ENCODE measurements around the gene PDLIM3. TPM values are rescaled to one million over a fixed set of nuclear protein-coding genes. Genes with fewer than 3 reads are reported as not detected.

The PDLIM3 gene
- total and polyA plus RNA-seq, 2 donors (not counting 1 experiment from before 2014, with no cell fraction given) = 0.15 TPM; not detected in 1

DNA sequence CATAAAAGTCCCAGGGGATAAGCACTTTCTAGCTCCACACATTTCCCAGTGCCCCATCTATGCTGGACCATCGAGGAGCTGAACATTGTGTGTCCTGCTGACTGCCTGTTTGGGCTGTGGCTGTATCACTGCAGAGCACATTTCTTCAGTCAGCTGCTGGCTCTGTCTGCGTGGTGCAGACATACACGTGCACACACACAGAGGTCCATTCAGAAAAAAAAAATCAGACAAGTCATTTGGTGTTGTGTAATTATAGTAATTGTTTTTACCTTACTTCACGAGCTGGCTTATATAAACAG, 1.1 kb upstream of the PDLIM3 start:
- no peak for TF ChIP-seq CTCF (IDR thresholded peaks at IDR 0.05)
- TF ChIP-seq EZH2 (IDR thresholded peaks at IDR 0.05; ENCODE audit: borderline replicate concordance, insufficient read depth, low read depth, low read length, poor library complexity, severe bottlenecking) = no peak
- Mint-ChIP-seq H3K27me3 (peaks cover 36% of the 10 kb centered on the region), H3K4me3 (peak overlapping the region; percentile 14), H3K4me1 (peaks cover 8% of the 10 kb centered on the region), H3K27ac (no peak overlapping the region), H3K9me3 (ENCODE audit: insufficient read depth) (no peaks in the 10 kb centered on the region)
- Histone ChIP-seq H3K9ac (ENCODE audit: low read length) (no peak overlapping the region), H3K79me2 (ENCODE audit: control insufficient read depth, insufficient read depth, low read length) (no peaks in the 10 kb centered on the region), H2AFZ (ENCODE audit: insufficient read depth, low read depth, low read length, poor library complexity, severe bottlenecking) (no peak overlapping the region), H3K4me1 (ENCODE audit: control insufficient read depth in 2 of 2, insufficient read depth in 2 of 2, low read length in 2 of 2) (peaks cover 5 to 12% of the 10 kb centered on the region in 2 donors), H3K9me3 (ENCODE audit: control extremely low read depth in 1 of 3, control insufficient read depth in 2 of 3, insufficient read depth in 1 of 3, low read length in 2 of 3) (peaks cover 0 to 3% (median 0%) of the 10 kb centered on the region in 3 donors), H4K20me1 (ENCODE audit: control insufficient read depth, insufficient read depth, low read length, poor library complexity, severe bottlenecking) (no peaks in the 10 kb centered on the region), H3K27me3 (replicated peaks in 1 of 4; ENCODE audit: control extremely low read depth in 1 of 4, control insufficient read depth in 3 of 4, insufficient read depth in 4 of 4, low read length in 3 of 4) (peaks cover 0 to 51% (median 29%) of the 10 kb centered on the region in 4 experiments), H3K36me3 (replicated peaks in 1 of 2; ENCODE audit: control extremely low read depth in 1 of 2, control insufficient read depth in 1 of 2, extremely low read depth in 1 of 2, insufficient read depth in 2 of 2, low read length in 1 of 2) (no peaks in the 10 kb centered on the region), H3K27ac (ENCODE audit: low read length in 2 of 2) (no peak overlapping the region), H3K4me3 (ENCODE audit: control extremely low read depth in 1 of 5, extremely low read depth in 1 of 5, insufficient read depth in 1 of 5, low read depth in 2 of 5, low read length in 4 of 5) (no peak overlapping the region), H3K4me2 (replicated peaks; ENCODE audit: low read depth, low read length, poor library complexity, severe bottlenecking) (no peak overlapping the region)
- WGBS (ENCODE audit: insufficient coverage) = 20% methylated on average over 1 of the region's 4 CpGs
- ChIA-PET POLR2A (no interaction called here), CTCF (interaction anchor here (0.7 to 1.8 kb wide), 2 partner anchors 61 to 402 kb away, joined by 3 to 4 read pairs; no protein-coding TSS in a partner anchor)
- intact Hi-C loops (cut with micrococcal nuclease) = loop anchor here (5.0 kb wide), 1 partner anchor 61 kb away; no protein-coding TSS in a partner anchor
- DNase-seq (peak; percentile 15), ATAC-seq (ENCODE audit: low read depth) (no peak)

- H4K20me1 ChIP-seq (ENCODE audit: control insufficient read depth, insufficient read depth, low read length, poor library complexity, severe bottlenecking) = no peaks in the 10 kb centered on the region
- Mint-ChIP-seq H3K4me3 (peak overlapping the region; percentile 73), H3K9me3 (ENCODE audit: insufficient read depth) (no peaks in the 10 kb centered on the region), H3K4me1 (peaks cover 8% of the 10 kb centered on the region), H3K27ac (no peak overlapping the region), H3K27me3 (peaks cover 37% of the 10 kb centered on the region)
- peak overlapping the region; percentile 71 for H3K4me2 ChIP-seq (replicated peaks; ENCODE audit: low read depth, low read length, poor library complexity, severe bottlenecking)
- peaks cover 0 to 3% (median 0%) of the 10 kb centered on the region in 3 donors for H3K9me3 ChIP-seq (ENCODE audit: control extremely low read depth in 1 of 3, control insufficient read depth in 2 of 3, insufficient read depth in 1 of 3, low read length in 2 of 3)
- TF ChIP-seq CTCF (IDR thresholded peaks at IDR 0.05) = no peak
- no peak for TF ChIP-seq EZH2 (IDR thresholded peaks at IDR 0.05; ENCODE audit: borderline replicate concordance, insufficient read depth, low read depth, low read length, poor library complexity, severe bottlenecking)
- H3K27ac ChIP-seq (ENCODE audit: low read length in 2 of 2) = no peak overlapping the region
- peaks cover 5 to 12% of the 10 kb centered on the region in 2 donors for H3K4me1 ChIP-seq (ENCODE audit: control insufficient read depth in 2 of 2, insufficient read depth in 2 of 2, low read length in 2 of 2)
- DNase-seq (no peak), ATAC-seq (ENCODE audit: low read depth) (no peak)
- H2AFZ ChIP-seq (ENCODE audit: insufficient read depth, low read depth, low read length, poor library complexity, severe bottlenecking) = peak overlapping the region; percentile 36
- intact Hi-C loops (cut with micrococcal nuclease) = loop anchor here (5.0 kb wide), 1 partner anchor 61 kb away; no protein-coding TSS in a partner anchor
- H3K4me3 ChIP-seq (ENCODE audit: control extremely low read depth in 1 of 5, extremely low read depth in 1 of 5, insufficient read depth in 1 of 5, low read depth in 2 of 5, low read length in 4 of 5) = no peak overlapping the region
- H3K79me2 ChIP-seq (ENCODE audit: control insufficient read depth, insufficient read depth, low read length) = no peaks in the 10 kb centered on the region
- H3K9ac ChIP-seq (ENCODE audit: low read length) = no peak overlapping the region
- ChIA-PET CTCF (interaction anchor here (0.7 to 1.8 kb wide), 2 partner anchors 62 to 402 kb away, joined by 3 to 4 read pairs; no protein-coding TSS in a partner anchor), POLR2A (interaction anchor here (0.6 kb wide), 1 partner anchor 51 kb away, joined by 3 read pairs; no protein-coding TSS in a partner anchor)
- H3K36me3 ChIP-seq (replicated peaks in 1 of 2; ENCODE audit: control extremely low read depth in 1 of 2, control insufficient read depth in 1 of 2, extremely low read depth in 1 of 2, insufficient read depth in 2 of 2, low read length in 1 of 2) = no peaks in the 10 kb centered on the region
- peaks cover 0 to 46% (median 29%) of the 10 kb centered on the region in 4 experiments for H3K27me3 ChIP-seq (replicated peaks in 1 of 4; ENCODE audit: control extremely low read depth in 1 of 4, control insufficient read depth in 3 of 4, insufficient read depth in 4 of 4, low read length in 3 of 4)
- 13% methylated on average over 23 of the region's 32 CpGs for WGBS (ENCODE audit: insufficient coverage)
Observed at GRCh38 chr4:185535612-185536410, 504 bp upstream of the PDLIM3 start.
